GM23338 (cell line): ENCODE data around the gene GBF1. TPM values are rescaled to one million over a fixed set of nuclear protein-coding genes. Genes with fewer than 3 reads are reported as not detected.

Source experiments
- ATAC-seq: fragments of 200-7000 bp; cut with Tn5 transposase; 3 replicates; pipeline ENCODE4 v1.9.1; 2020
- DNase-seq: peaks from one replicate; pipeline ENCODE4 v3.0.0-alpha.2; 2015; ENCODE audit warnings: low spot score
- H2AFZ ChIP-seq: fragments of 200-600 bp; sonication (generic); 2 replicates; pipeline ENCODE4 v1.8.0; 2016; ENCODE audit warnings: antibody characterized with exemption, mild to moderate bottlenecking, moderate library complexity
- H3F3A ChIP-seq: fragments of 200-600 bp; sonication (generic); replicated peaks from 2 replicates; pipeline ENCODE4 v1.8.0; 2017; ENCODE audit warnings: antibody characterized with exemption, mixed run types, low read depth
- H3K27ac ChIP-seq: fragments of 200-600 bp; sonication (generic); 2 replicates; pipeline ENCODE4 v1.6.1; 2016; ENCODE audit warnings: low read depth
- H3K27me3 ChIP-seq: fragments of 200-600 bp; sonication (generic); 2 replicates; pipeline ENCODE4 v1.8.0; 2016; ENCODE audit warnings: mild to moderate bottlenecking, mixed run types, moderate library complexity; ENCODE audit not compliant: insufficient read depth
- H3K36me3 ChIP-seq: fragments of 200-600 bp; sonication (generic); 2 replicates; pipeline ENCODE4 v1.8.0; 2016; ENCODE audit warnings: mild to moderate bottlenecking; ENCODE audit not compliant: insufficient read depth
- H3K4me1 ChIP-seq: fragments of 200-600 bp; sonication (generic); 2 replicates; pipeline ENCODE4 v1.8.0; 2016; ENCODE audit warnings: mild to moderate bottlenecking, moderate library complexity; ENCODE audit not compliant: insufficient read depth
- H3K4me2 ChIP-seq: fragments of 200-600 bp; sonication (generic); 2 replicates; pipeline ENCODE4 v1.7.1; 2017; ENCODE audit warnings: mixed run types
- H3K4me3 ChIP-seq: fragments of 200-600 bp; sonication (generic); 2 replicates; pipeline ENCODE4 v1.6.1; 2016; ENCODE audit warnings: mixed run types
- H3K79me2 ChIP-seq: fragments of 200-600 bp; sonication (generic); replicated peaks from 2 replicates; pipeline ENCODE4 v1.8.0; 2017; ENCODE audit warnings: mild to moderate bottlenecking; ENCODE audit not compliant: insufficient read depth
- H3K9me2 ChIP-seq: fragments of 200-600 bp; sonication (generic); 2 replicates; pipeline ENCODE4 v1.8.0; 2017; ENCODE audit not compliant: insufficient read depth
- H4K20me1 ChIP-seq: fragments of 200-600 bp; sonication (generic); replicated peaks from 2 replicates; pipeline ENCODE4 v1.8.0; 2017; ENCODE audit warnings: mild to moderate bottlenecking; ENCODE audit not compliant: insufficient read depth
- H3K27ac Mint-ChIP-seq: 2 replicates; pipeline ENCODE4 v1.8.0; 2020; ENCODE audit warnings: inconsistent platforms, mild to moderate bottlenecking, moderate library complexity, mixed read lengths
- H3K27me3 Mint-ChIP-seq: 3 replicates; pipeline ENCODE4 v1.8.0; 2022; ENCODE audit warnings: low read depth, mild to moderate bottlenecking, moderate library complexity, mixed read lengths, inconsistent platforms; ENCODE audit not compliant: insufficient read depth, poor library complexity
- H3K36me3 Mint-ChIP-seq: 3 replicates; pipeline ENCODE4 v1.8.0; 2021; ENCODE audit warnings: low read depth, mild to moderate bottlenecking, inconsistent platforms, moderate library complexity, mixed read lengths
- H3K4me1 Mint-ChIP-seq: 3 replicates; pipeline ENCODE4 v1.8.0; 2020; ENCODE audit warnings: mild to moderate bottlenecking, inconsistent platforms, mixed read lengths
- H3K4me3 Mint-ChIP-seq: 3 replicates; pipeline ENCODE4 v1.8.0; 2021; ENCODE audit warnings: moderate library complexity, mild to moderate bottlenecking, inconsistent platforms, mixed read lengths
- H3K9me3 Mint-ChIP-seq: 3 replicates; pipeline ENCODE4 v1.8.0; 2020; ENCODE audit warnings: moderate library complexity, mild to moderate bottlenecking, inconsistent platforms, mixed read lengths
- CREB1 ChIP-seq: fragments of 250-450 bp; sonication (Bioruptor Pico); IDR thresholded peaks from 2 replicates; pipeline ENCODE4 v1.5.0; 2020; ENCODE audit warnings: low read depth, mild to moderate bottlenecking, moderate library complexity
- ETS1 ChIP-seq: IDR thresholded peaks from 2 replicates; pipeline ENCODE4 v1.6.1; 2016; ENCODE audit warnings: antibody characterized with exemption
- EZH2 ChIP-seq: fragments of 200-600 bp; sonication (generic); IDR thresholded peaks from one replicate; pipeline ENCODE4 v1.8.0; 2017; ENCODE audit warnings: antibody characterized with exemption, mild to moderate bottlenecking, low read depth; ENCODE audit not compliant: unreplicated experiment
- EZH2phosphoT487 ChIP-seq: fragments of 200-600 bp; sonication (generic); IDR thresholded peaks from one replicate; pipeline ENCODE4 v1.8.1; 2018; ENCODE audit warnings: antibody characterized with exemption; ENCODE audit not compliant: unreplicated experiment
- JUNB ChIP-seq: IDR thresholded peaks from one replicate; pipeline ENCODE4 v1.6.1; 2016; ENCODE audit warnings: antibody characterized with exemption; ENCODE audit not compliant: unreplicated experiment
- NANOG ChIP-seq: IDR thresholded peaks from 2 replicates; pipeline ENCODE4 v1.6.1; 2016; ENCODE audit warnings: antibody characterized with exemption, borderline replicate concordance
- POLR2AphosphoS5 ChIP-seq: IDR thresholded peaks from 2 replicates; pipeline ENCODE4 v1.6.1; 2016; ENCODE audit warnings: antibody characterized with exemption, low read depth
- REST ChIP-seq: IDR thresholded peaks from one replicate; pipeline ENCODE4 v1.6.1; 2018; ENCODE audit warnings: antibody characterized with exemption; ENCODE audit not compliant: unreplicated experiment
- STAT1 ChIP-seq: IDR thresholded peaks from one replicate; pipeline ENCODE4 v1.6.1; 2016; ENCODE audit warnings: antibody characterized with exemption; ENCODE audit not compliant: unreplicated experiment
- ZNF114 ChIP-seq: fragments of 250-450 bp; sonication (Bioruptor Pico); IDR thresholded peaks from 2 replicates; pipeline ENCODE4 v1.5.0; 2020; ENCODE audit warnings: mild to moderate bottlenecking, moderate library complexity
- ZNF331 ChIP-seq: fragments of 250-450 bp; sonication (Bioruptor Pico); IDR thresholded peaks from 2 replicates; pipeline ENCODE4 v1.5.0; 2020; ENCODE audit warnings: low read depth, mild to moderate bottlenecking, moderate library complexity
- ZNF462 ChIP-seq: fragments of 250-450 bp; sonication (Bioruptor Pico); IDR thresholded peaks from 2 replicates; pipeline ENCODE4 v1.5.0; 2020; ENCODE audit warnings: mild to moderate bottlenecking, moderate library complexity
- polyA plus RNA-seq: library from polyadenylated mRNA; unstranded; fragments of >200 nt; fragmentation: Nextera tagmentation; extraction: Ambion mirVana; gene quantifications from 2 replicates; pipeline ENCODE4 v1.2.1, GENCODE V29; 2016
- total RNA-seq: library from RNA; depleted of rRNA; stranded (reverse); fragments of >200 nt; shearing (Covaris generic); gene quantifications from 2 replicates; pipeline ENCODE4 v1.2.3, GENCODE V29; 2014
- TF ChIP-seq, protein P1 (sequence below), 2 experiments: fragments of 200-600 bp in 1 of 2; sonication (generic) in 1 of 2; conservative IDR thresholded peaks; 2 replicates each; pipeline versions ENCODE4 v1.5.1 to v1.6.1; 2016 to 2017; ENCODE audit warnings: antibody characterized with exemption in 2 of 2, low read depth in 2 of 2, mild to moderate bottlenecking in 2 of 2, moderate library complexity in 1 of 2

The GBF1 gene
- total and polyA plus RNA-seq, 2 experiments from 2014 or later, result 6.5 to 27.2 TPM

DNA sequence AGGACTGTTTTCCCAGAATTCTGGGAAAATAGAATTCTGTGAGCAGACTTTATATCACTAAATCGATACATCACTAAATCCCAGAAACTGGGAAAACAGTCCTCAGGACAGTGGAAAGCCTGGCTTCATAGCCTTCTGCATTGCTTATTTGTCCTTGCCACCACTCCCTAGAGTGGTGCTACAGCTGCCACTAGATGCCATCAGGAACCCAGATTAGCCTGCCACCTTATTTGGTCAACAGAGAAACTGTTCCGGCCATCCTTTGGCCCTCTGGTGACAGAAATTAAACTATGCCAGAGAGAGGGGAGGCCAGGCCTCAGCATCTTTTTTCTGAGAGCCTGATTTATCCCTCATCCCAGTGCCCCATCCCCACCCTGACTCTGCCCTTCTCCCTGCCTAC is 130.5 kb downstream of the GBF1 start:
- no peak overlapping the region for H3K27ac Mint-ChIP-seq
- peaks cover 26% of the 10 kb centered on the region for H3K36me3 Mint-ChIP-seq
- DNase-seq, result no peak
- TF ChIP-seq CREB1 (CRISPR knock-in tag) (no peak), ZNF462 (CRISPR knock-in tag) (no peak), ZNF331 (CRISPR knock-in tag) (no peak), ZNF114 (CRISPR knock-in tag) (no peak), REST (no peak), EZH2 (no peak), ETS1 (no peak), JUNB (no peak), POLR2AphosphoS5 (no peak), NANOG (no peak), STAT1 (no peak), EZH2phosphoT487 (no peak)
- TF ChIP-seq, protein P1, sequence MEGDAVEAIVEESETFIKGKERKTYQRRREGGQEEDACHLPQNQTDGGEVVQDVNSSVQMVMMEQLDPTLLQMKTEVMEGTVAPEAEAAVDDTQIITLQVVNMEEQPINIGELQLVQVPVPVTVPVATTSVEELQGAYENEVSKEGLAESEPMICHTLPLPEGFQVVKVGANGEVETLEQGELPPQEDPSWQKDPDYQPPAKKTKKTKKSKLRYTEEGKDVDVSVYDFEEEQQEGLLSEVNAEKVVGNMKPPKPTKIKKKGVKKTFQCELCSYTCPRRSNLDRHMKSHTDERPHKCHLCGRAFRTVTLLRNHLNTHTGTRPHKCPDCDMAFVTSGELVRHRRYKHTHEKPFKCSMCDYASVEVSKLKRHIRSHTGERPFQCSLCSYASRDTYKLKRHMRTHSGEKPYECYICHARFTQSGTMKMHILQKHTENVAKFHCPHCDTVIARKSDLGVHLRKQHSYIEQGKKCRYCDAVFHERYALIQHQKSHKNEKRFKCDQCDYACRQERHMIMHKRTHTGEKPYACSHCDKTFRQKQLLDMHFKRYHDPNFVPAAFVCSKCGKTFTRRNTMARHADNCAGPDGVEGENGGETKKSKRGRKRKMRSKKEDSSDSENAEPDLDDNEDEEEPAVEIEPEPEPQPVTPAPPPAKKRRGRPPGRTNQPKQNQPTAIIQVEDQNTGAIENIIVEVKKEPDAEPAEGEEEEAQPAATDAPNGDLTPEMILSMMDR (conservative IDR thresholded peaks at IDR 0.05; ENCODE audit: low read depth in 2 of 2), result no peak
- no peaks in the 10 kb centered on the region for H3K4me1 Mint-ChIP-seq
- no peak overlapping the region for H3K4me2 ChIP-seq
- no peaks in the 10 kb centered on the region for H3K9me3 Mint-ChIP-seq
- H3K36me3 ChIP-seq, result peaks cover 11% of the 10 kb centered on the region
- H2AFZ ChIP-seq, result no peak overlapping the region
- no peak overlapping the region for H3K4me3 ChIP-seq
- H3K27me3 Mint-ChIP-seq, result peaks cover 13% of the 10 kb centered on the region
- H3K4me3 Mint-ChIP-seq, result no peak overlapping the region
- H3K9me2 ChIP-seq, result no peaks in the 10 kb centered on the region
- H3K27me3 ChIP-seq, result no peaks in the 10 kb centered on the region
- H3K79me2 ChIP-seq, result no peaks in the 10 kb centered on the region
- no peak for ATAC-seq
- no peaks in the 10 kb centered on the region; the same call in 1 of the 2 replicates for H4K20me1 ChIP-seq
- H3K4me1 ChIP-seq, result no peaks in the 10 kb centered on the region
- H3F3A ChIP-seq, result 0 out of 2 replicates have a peak, but pooled peaks cover 4% of the 10 kb centered on the region
- H3K27ac ChIP-seq, result no peak overlapping the region
